Measurements from ENCODE around the gene ERMN.
"Not testable (repeated sequence)": the region's sequence is repeated elsewhere in the genome, so short reads cannot be mapped to it uniquely, and the experiment has no call there.

DNA sequence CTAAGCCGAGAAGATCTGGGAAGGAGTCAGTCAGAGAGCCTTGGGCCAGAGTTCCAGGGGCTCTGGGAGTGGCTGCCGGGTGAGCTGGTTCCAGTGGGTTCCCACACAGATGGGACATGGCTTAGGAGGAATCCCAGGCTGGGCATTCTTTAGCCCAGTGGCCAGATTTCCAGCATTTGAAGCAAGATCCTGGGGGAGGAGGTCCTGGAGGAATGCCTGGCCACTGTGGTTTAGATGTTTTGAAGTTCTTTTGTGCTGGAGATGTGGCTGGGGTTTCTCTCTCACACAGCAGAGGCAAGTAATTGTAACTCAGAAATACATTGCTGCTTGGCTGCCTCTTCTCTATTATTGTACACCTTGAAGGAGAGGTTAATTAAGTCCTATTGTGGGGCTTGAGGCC lies 15.8 kb upstream of the ERMN start:
- TF ChIP-seq POLR2A (IDR thresholded peaks at IDR 0.05), result not testable (repeated sequence)
- TF ChIP-seq, protein P1, sequence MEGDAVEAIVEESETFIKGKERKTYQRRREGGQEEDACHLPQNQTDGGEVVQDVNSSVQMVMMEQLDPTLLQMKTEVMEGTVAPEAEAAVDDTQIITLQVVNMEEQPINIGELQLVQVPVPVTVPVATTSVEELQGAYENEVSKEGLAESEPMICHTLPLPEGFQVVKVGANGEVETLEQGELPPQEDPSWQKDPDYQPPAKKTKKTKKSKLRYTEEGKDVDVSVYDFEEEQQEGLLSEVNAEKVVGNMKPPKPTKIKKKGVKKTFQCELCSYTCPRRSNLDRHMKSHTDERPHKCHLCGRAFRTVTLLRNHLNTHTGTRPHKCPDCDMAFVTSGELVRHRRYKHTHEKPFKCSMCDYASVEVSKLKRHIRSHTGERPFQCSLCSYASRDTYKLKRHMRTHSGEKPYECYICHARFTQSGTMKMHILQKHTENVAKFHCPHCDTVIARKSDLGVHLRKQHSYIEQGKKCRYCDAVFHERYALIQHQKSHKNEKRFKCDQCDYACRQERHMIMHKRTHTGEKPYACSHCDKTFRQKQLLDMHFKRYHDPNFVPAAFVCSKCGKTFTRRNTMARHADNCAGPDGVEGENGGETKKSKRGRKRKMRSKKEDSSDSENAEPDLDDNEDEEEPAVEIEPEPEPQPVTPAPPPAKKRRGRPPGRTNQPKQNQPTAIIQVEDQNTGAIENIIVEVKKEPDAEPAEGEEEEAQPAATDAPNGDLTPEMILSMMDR (IDR thresholded peaks at IDR 0.05), result not testable (repeated sequence)
